ENCODE measurements around the gene IQCH. TPM values are rescaled to one million over a fixed set of nuclear protein-coding genes. Genes with fewer than 3 reads are reported as not detected.

IQCH gene
- polyA plus RNA-seq, 2 of the 4 experiments (the other 2 are of a cell fraction), result 1.5 to 3.8 TPM

- no peak for DNase-seq (ENCODE audit: low read depth in 1 of 2, low spot score in 1 of 2)
- H3K27ac ChIP-seq, result no peak overlapping the region
- no peaks in the 10 kb centered on the region for H3K9me3 ChIP-seq
- H3K4me1 ChIP-seq, result no peaks in the 10 kb centered on the region
- ChIA-PET CTCF (interaction anchor here (1.1 to 1.6 kb wide), 2 partner anchors 9 to 23 kb away, joined by 3 to 6 read pairs; no protein-coding TSS in a partner anchor), POLR2A (no interaction called here)
- TF ChIP-seq POLR2AphosphoS2 (conservative IDR thresholded peaks at IDR 0.05; ENCODE audit: low read length), result no peak
- no peak for TF ChIP-seq PHF8 (IDR thresholded peaks at IDR 0.05; ENCODE audit: borderline replicate concordance, low read depth)
- TF ChIP-seq REST (IDR thresholded peaks at IDR 0.05), result no peak
- TF ChIP-seq HEYL (CRISPR knock-in tag; IDR thresholded peaks at IDR 0.05), result no peak
- no peak for TF ChIP-seq HDAC2 (IDR thresholded peaks at IDR 0.05)
- TF ChIP-seq POLR2A (IDR thresholded peaks at IDR 0.05; ENCODE audit: low read length), result no peak
- no peak for TF ChIP-seq MAZ (IDR thresholded peaks at IDR 0.05; ENCODE audit: borderline replicate concordance, low read depth, low read length)
- no peak for TF ChIP-seq RARB (CRISPR knock-in tag; IDR thresholded peaks at IDR 0.05)
- TF ChIP-seq CTCF (IDR thresholded peaks at IDR 0.05), result no peak
- no peak for TF ChIP-seq USF2 (IDR thresholded peaks at IDR 0.05)
- no peak for TF ChIP-seq CHD2 (IDR thresholded peaks at IDR 0.05; ENCODE audit: low read length, partially characterized antibody)
- no peak for TF ChIP-seq JUNB (IDR thresholded peaks at IDR 0.05)
- TF ChIP-seq HOXB13 (CRISPR knock-in tag; IDR thresholded peaks at IDR 0.05; ENCODE audit: low read depth), result no peak
- no peak for TF ChIP-seq MYC (IDR thresholded peaks at IDR 0.05; ENCODE audit: borderline replicate concordance, low read length)
- no peak for ATAC-seq
- peak; percentile 7 for FAIRE-seq
- no peak overlapping the region for H3K4me2 ChIP-seq
- 76% methylated on average over 8 of the region's 8 CpGs for WGBS (ENCODE audit: missing lambda C conversion rate)
- H3K4me3 ChIP-seq, result no peak overlapping the region
These were observed 118.0 kb downstream of the IQCH start for GRCh38 chr15:67372543-67372942.

GRCh38 chr15:67372986-67373675 lies 118.5 kb downstream of the IQCH start:
- Histone ChIP-seq H3K4me1 (no peaks in the 10 kb centered on the region), H3K9me3 (no peaks in the 10 kb centered on the region), H3K27ac (no peak overlapping the region), H3K4me2 (no peak overlapping the region), H3K4me3 (no peak overlapping the region)
- FAIRE-seq, result peak; percentile 32
- DNase-seq (ENCODE audit: low read depth in 1 of 2, low spot score in 1 of 2), result no peak
- ChIA-PET POLR2A (no interaction called here), CTCF (interaction anchor here (1.4 to 1.6 kb wide), 2 partner anchors 24 to 84 kb away, joined by 3 to 4 read pairs; no protein-coding TSS in a partner anchor)
- ATAC-seq, result no peak
- 82% methylated on average over 6 of the region's 6 CpGs for WGBS (ENCODE audit: missing lambda C conversion rate)
- TF ChIP-seq ZFP36 (IDR thresholded peaks at IDR 0.05; ENCODE audit: borderline replicate concordance, partially characterized antibody) (no peak), CBX2 (IDR thresholded peaks at IDR 0.05; ENCODE audit: borderline replicate concordance, low read depth) (no peak), RFX5 (IDR thresholded peaks at IDR 0.05) (no peak), ATOH8 (CRISPR knock-in tag; IDR thresholded peaks at IDR 0.05; ENCODE audit: low read depth) (no peak), TP53 (CRISPR knock-in tag; IDR thresholded peaks at IDR 0.05) (no peak), TFCP2L1 (CRISPR knock-in tag; IDR thresholded peaks at IDR 0.05) (no peak), JUNB (IDR thresholded peaks at IDR 0.05) (no peak), ESRRA (IDR thresholded peaks at IDR 0.05; ENCODE audit: borderline replicate concordance, low read length) (no peak), BHLHE40 (IDR thresholded peaks at IDR 0.05; ENCODE audit: low read depth, low read length) (no peak), RNF2 (IDR thresholded peaks at IDR 0.05; ENCODE audit: borderline replicate concordance, low read depth) (no peak), HMGXB4 (CRISPR knock-in tag; IDR thresholded peaks at IDR 0.05; ENCODE audit: borderline replicate concordance) (no peak), EHF (CRISPR knock-in tag; IDR thresholded peaks at IDR 0.05) (no peak)

All from A549 (cell line).